NCI-H146 treated with DMSO at 0.1 percent for 48 hours (cell line): ENCODE measurements around the gene SUCLG2.

Experiments
- DNase-seq: peaks from one replicate; lab custom pipeline; 2025; ENCODE audit not compliant: unreplicated experiment; lab: John Stamatoyannopoulos, UW

The SUCLG2 gene

GRCh38 chr3:67329358-67329757 lies 325.1 kb downstream of the SUCLG2 start:
- DNase-seq, result no peak

- DNase-seq, result no peak
Measured at GRCh38 chr3:67327582-67327981, 326.8 kb downstream of the SUCLG2 start.

- no peak for DNase-seq
Measured at GRCh38 chr3:67325231-67325630, 329.2 kb downstream of the SUCLG2 start.
